GM19193 (cell line): ENCODE results near the gene WDR77.

Experiments
- POLR2A ChIP-seq: IDR thresholded peaks from 4 replicates; pipeline ENCODE4 v1.6.1; 2011; ENCODE audit not compliant: insufficient read depth, insufficient read length; ENCODE audit errors: extremely low read depth

The WDR77 gene

GRCh38 chr1:111476214-111476613 is 27.2 kb upstream of the WDR77 start:
- no peak for TF ChIP-seq POLR2A

- no peak for TF ChIP-seq POLR2A
These were observed 26.6 kb upstream of the WDR77 start for GRCh38 chr1:111475701-111476100.

GRCh38 chr1:111474521-111474920 is 25.5 kb upstream of the WDR77 start:
- no peak for TF ChIP-seq POLR2A

- TF ChIP-seq POLR2A: no peak
These were observed 25.1 kb upstream of the WDR77 start for GRCh38 chr1:111474106-111474505.

- TF ChIP-seq POLR2A: no peak
These were observed 22.5 kb upstream of the WDR77 start for GRCh38 chr1:111471538-111471937.

- no peak for TF ChIP-seq POLR2A
These were observed 22.0 kb upstream of the WDR77 start for GRCh38 chr1:111471012-111471411.

- no peak for TF ChIP-seq POLR2A
These were observed 21.5 kb upstream of the WDR77 start for GRCh38 chr1:111470596-111470995.

- no peak for TF ChIP-seq POLR2A
These were observed 20.5 kb upstream of the WDR77 start for GRCh38 chr1:111469539-111469938.

- TF ChIP-seq POLR2A: no peak
These were observed 19.7 kb upstream of the WDR77 start for GRCh38 chr1:111468717-111469100.

- TF ChIP-seq POLR2A: no peak
These were observed 19.0 kb upstream of the WDR77 start for GRCh38 chr1:111467865-111468716.

- no peak for TF ChIP-seq POLR2A
These were observed 17.4 kb upstream of the WDR77 start for GRCh38 chr1:111466480-111466879.

GRCh38 chr1:111465754-111466153 is 16.7 kb upstream of the WDR77 start:
- no peak for TF ChIP-seq POLR2A

- TF ChIP-seq POLR2A: no peak
These were observed 14.1 kb upstream of the WDR77 start for GRCh38 chr1:111463029-111463683.

- TF ChIP-seq POLR2A: no peak
These were observed 13.4 kb upstream of the WDR77 start for GRCh38 chr1:111462370-111463028.

GRCh38 chr1:111461765-111462164 is 12.7 kb upstream of the WDR77 start:
- TF ChIP-seq POLR2A: no peak

GRCh38 chr1:111455642-111456031 is 6.6 kb upstream of the WDR77 start:
- TF ChIP-seq POLR2A: no peak

- no peak for TF ChIP-seq POLR2A
These were observed 6.0 kb upstream of the WDR77 start for GRCh38 chr1:111454859-111455641.
